Panc1 (cell line): ENCODE results near the gene SH3BP5.
"Not testable (repeated sequence)": the region's sequence is repeated elsewhere in the genome, so short reads cannot be mapped to it uniquely, and the experiment has no call there.

Experiments used
- POLR2AphosphoS5 ChIP-seq: IDR thresholded peaks from 2 replicates; pipeline ENCODE4 v1.6.1; 2012; ENCODE audit warnings: mild to moderate bottlenecking, low read depth, low read length, moderate library complexity
- SIN3A ChIP-seq: IDR thresholded peaks from 2 replicates; pipeline ENCODE4 v1.6.1; 2012; ENCODE audit warnings: low read depth, mild to moderate bottlenecking, low read length, moderate library complexity, borderline replicate concordance; ENCODE audit not compliant: insufficient read depth
- TCF7L2 ChIP-seq: IDR thresholded peaks from 2 replicates; pipeline ENCODE4 v1.6.1; 2011; ENCODE audit warnings: mild to moderate bottlenecking, low read depth, low read length, inconsistent platforms
- TF ChIP-seq, protein P1 (sequence below): fragments of 450-650 bp; IDR thresholded peaks from 2 replicates; pipeline ENCODE4 v1.5.1; 2017; ENCODE audit warnings: mild to moderate bottlenecking

DNA sequence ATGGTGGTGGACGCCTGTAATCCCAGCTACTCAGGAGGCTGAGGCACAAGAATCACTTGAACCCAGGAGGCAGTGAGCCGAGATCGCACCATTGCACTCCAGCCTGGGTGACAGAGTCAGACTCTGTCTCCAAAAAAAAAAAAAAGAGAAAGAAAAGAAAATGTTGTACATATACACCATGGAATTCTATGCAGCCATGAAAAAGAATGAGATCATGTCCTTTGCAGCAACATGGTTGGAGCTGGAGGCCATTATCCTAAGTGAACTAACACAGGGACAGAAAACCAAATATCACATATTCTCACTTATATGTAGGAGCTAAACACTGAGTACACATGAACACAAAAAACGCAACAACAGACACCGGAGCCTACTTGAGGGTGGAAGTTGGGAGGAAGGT, 17.1 kb upstream of the SH3BP5 start:
- not testable (repeated sequence) for TF ChIP-seq SIN3A, POLR2AphosphoS5, TCF7L2
- TF ChIP-seq, protein P1, sequence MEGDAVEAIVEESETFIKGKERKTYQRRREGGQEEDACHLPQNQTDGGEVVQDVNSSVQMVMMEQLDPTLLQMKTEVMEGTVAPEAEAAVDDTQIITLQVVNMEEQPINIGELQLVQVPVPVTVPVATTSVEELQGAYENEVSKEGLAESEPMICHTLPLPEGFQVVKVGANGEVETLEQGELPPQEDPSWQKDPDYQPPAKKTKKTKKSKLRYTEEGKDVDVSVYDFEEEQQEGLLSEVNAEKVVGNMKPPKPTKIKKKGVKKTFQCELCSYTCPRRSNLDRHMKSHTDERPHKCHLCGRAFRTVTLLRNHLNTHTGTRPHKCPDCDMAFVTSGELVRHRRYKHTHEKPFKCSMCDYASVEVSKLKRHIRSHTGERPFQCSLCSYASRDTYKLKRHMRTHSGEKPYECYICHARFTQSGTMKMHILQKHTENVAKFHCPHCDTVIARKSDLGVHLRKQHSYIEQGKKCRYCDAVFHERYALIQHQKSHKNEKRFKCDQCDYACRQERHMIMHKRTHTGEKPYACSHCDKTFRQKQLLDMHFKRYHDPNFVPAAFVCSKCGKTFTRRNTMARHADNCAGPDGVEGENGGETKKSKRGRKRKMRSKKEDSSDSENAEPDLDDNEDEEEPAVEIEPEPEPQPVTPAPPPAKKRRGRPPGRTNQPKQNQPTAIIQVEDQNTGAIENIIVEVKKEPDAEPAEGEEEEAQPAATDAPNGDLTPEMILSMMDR = not testable (repeated sequence)
